IPS-15b (cell line): ENCODE results near the gene RRH.
"Not testable (repeated sequence)": the region's sequence is repeated elsewhere in the genome, so short reads cannot be mapped to it uniquely, and the experiment has no call there.

Source experiments
- H3K27me3 ChIP-seq: one replicate; pipeline ENCODE4 v1.6.1; 2013; ENCODE audit warnings: low read length; ENCODE audit not compliant: control insufficient read depth, insufficient read depth
- H3K36me3 ChIP-seq: one replicate; pipeline ENCODE4 v1.6.1; 2013; ENCODE audit warnings: low read length; ENCODE audit not compliant: control insufficient read depth, insufficient read depth
- H3K4me1 ChIP-seq: one replicate; pipeline ENCODE4 v1.6.1; 2013; ENCODE audit warnings: mild to moderate bottlenecking, low read length; ENCODE audit not compliant: control insufficient read depth, insufficient read depth
- H3K4me3 ChIP-seq: one replicate; pipeline ENCODE4 v1.5.1; 2013; ENCODE audit warnings: low read depth, low read length
- H3K9ac ChIP-seq: one replicate; pipeline ENCODE4 v1.6.1; 2013; ENCODE audit warnings: low read depth, mild to moderate bottlenecking, low read length
- H3K9me3 ChIP-seq: one replicate; pipeline ENCODE4 v1.6.1; 2013; ENCODE audit warnings: mild to moderate bottlenecking, low read length; ENCODE audit not compliant: control insufficient read depth, insufficient read depth

Gene RRH

GRCh38 chr4:109847896-109848442, 20.2 kb downstream of the RRH start, which contains the start of gene LRIT3:
Gene LRIT3 (plus strand): TSS chr4:109848107. CDS start chr4:109848202, 95 bp downstream.
- Histone ChIP-seq H3K4me1 (no peaks in the 10 kb centered on the region), H3K4me3 (no peak within 1 kb of the TSS), H3K9ac (no peak within 1 kb of the TSS), H3K9me3 (no peaks in the 10 kb centered on the region), H3K36me3 (no peaks in the 10 kb centered on the region), H3K27me3 (no peaks in the 10 kb centered on the region)

- Histone ChIP-seq H3K9me3 (no peaks in the 10 kb centered on the region), H3K4me1 (no peaks in the 10 kb centered on the region), H3K27me3 (no peaks in the 10 kb centered on the region), H3K9ac (no peak overlapping the region), H3K4me3 (no peak overlapping the region), H3K36me3 (no peaks in the 10 kb centered on the region)
Observed at GRCh38 chr4:109848501-109848900, 20.7 kb downstream of the RRH start.

DNA sequence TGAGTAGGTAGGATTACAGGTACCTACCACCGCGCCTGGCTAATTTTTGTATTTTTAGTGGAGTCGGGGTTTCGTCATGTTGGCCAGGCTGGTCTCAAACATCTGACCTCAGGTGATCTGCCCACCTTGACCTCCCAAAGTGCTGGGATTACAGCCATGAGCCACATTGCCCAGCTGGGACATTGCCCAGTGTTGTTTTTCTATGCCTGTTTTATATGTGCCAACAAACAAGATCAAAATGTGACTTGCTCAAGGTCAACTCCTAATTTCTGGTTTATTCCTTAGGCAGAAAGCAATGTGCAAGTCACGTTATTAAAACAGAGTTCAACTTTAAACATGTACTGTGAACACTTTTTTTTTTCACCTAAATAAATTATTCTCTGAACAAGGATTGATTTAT, 22.8 kb downstream of the RRH start:
- Histone ChIP-seq H3K4me3 (no peak overlapping the region), H3K27me3 (no peaks in the 10 kb centered on the region), H3K4me1 (no peaks in the 10 kb centered on the region), H3K9me3 (no peaks in the 10 kb centered on the region), H3K36me3 (no peaks in the 10 kb centered on the region), H3K9ac (no peak overlapping the region)

GRCh38 chr4:109859426-109860300, 31.9 kb downstream of the RRH start:
- H3K4me3 ChIP-seq, H3K27me3 ChIP-seq, H3K9me3 ChIP-seq, H3K4me1 ChIP-seq, H3K9ac ChIP-seq, H3K36me3 ChIP-seq: not testable (repeated sequence)

DNA sequence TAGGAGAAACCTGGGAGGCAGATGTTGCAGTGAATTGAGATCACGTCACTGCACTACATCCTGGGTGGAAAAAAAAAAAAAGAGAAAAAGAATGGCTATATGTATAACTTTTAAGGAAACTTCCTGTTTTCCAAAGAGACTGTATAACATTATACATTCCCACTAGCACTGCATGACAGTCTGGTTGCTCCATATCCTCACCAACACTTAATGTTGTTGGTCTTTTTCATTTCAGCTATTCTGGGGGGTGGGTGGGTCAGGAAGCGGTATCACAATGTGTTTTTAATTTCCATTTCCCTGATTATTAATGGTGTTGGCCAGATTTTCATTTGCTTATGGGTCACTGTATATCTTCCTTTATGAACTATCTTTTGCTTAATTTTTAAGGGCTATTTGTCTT, 33.5 kb downstream of the RRH start:
- no peaks in the 10 kb centered on the region for H3K36me3 ChIP-seq
- H3K9ac ChIP-seq = no peak overlapping the region
- H3K27me3 ChIP-seq = no peaks in the 10 kb centered on the region
- no peaks in the 10 kb centered on the region for H3K9me3 ChIP-seq
- H3K4me1 ChIP-seq = no peaks in the 10 kb centered on the region
- H3K4me3 ChIP-seq = no peak overlapping the region

DNA sequence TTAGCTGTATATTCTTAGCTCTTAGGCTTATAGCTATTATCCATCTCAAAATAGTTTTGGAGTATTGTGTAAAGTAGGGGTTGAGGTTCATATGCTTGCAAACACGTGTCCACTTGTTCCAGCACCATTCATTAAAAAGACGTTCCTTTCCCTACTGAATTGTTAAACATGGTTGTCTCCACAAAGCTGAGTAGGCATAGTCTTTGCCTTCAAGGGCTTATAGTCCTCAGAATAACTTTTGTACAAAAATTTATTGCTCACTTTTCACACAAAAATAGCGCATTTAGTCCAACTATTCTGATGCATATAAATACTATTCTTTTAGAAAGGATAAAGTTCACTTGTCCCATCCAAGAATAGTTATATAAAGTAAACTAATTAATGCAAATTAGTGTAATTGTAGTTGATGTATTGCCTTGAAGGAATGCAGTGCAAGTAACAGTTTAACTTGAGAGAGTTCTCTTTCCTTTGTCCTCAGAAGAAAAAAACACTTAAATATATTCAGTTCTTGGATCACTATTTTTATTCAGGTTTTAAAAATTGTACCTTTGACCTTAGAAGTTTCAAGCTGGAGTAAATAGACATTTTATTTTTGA, 34.2 kb downstream of the RRH start:
- no peaks in the 10 kb centered on the region for H3K4me1 ChIP-seq
- H3K9ac ChIP-seq = no peak overlapping the region
- H3K36me3 ChIP-seq = no peaks in the 10 kb centered on the region

GRCh38 chr4:109864134-109864533, 36.4 kb downstream of the RRH start:
- no peak overlapping the region for H3K9ac ChIP-seq
- H3K36me3 ChIP-seq = no peaks in the 10 kb centered on the region
- H3K4me3 ChIP-seq = no peak overlapping the region

More for the DNA sequence above, 34.2 kb downstream of the RRH start:
- no peak overlapping the region for H3K4me3 ChIP-seq
- H3K9me3 ChIP-seq = no peaks in the 10 kb centered on the region
- no peaks in the 10 kb centered on the region for H3K27me3 ChIP-seq

DNA sequence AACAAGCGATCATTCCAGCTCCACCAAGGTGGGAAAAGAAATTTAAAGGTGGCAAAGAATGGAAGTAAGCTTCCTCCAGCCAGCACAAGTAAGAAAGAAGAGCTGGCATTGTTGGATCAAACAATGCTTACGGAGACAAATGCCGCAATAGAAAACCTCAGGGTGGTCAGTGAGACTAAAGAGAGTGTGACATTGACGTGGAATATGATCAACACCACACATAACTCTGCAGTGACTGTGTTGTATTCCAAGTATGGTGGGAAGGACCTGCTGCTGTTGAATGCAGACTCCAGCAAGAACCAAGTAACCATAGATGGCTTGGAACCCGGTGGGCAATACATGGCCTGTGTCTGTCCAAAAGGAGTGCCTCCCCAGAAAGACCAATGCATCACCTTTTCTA, 42.3 kb downstream of the RRH start:
- Histone ChIP-seq H3K4me3 (no peak overlapping the region), H3K4me1 (no peaks in the 10 kb centered on the region), H3K36me3 (no peaks in the 10 kb centered on the region), H3K9me3 (no peaks in the 10 kb centered on the region), H3K27me3 (no peaks in the 10 kb centered on the region), H3K9ac (no peak overlapping the region)

More at GRCh38 chr4:109864134-109864533, 36.4 kb downstream of the RRH start:
- H3K9me3 ChIP-seq = no peaks in the 10 kb centered on the region
- no peaks in the 10 kb centered on the region for H3K27me3 ChIP-seq
- H3K4me1 ChIP-seq = no peaks in the 10 kb centered on the region

- Histone ChIP-seq H3K9me3 (no peaks in the 10 kb centered on the region), H3K4me3 (no peak overlapping the region), H3K36me3 (no peaks in the 10 kb centered on the region), H3K27me3 (no peaks in the 10 kb centered on the region), H3K9ac (no peak overlapping the region), H3K4me1 (no peaks in the 10 kb centered on the region)
Observed at GRCh38 chr4:109872065-109872464, 44.3 kb downstream of the RRH start.

DNA sequence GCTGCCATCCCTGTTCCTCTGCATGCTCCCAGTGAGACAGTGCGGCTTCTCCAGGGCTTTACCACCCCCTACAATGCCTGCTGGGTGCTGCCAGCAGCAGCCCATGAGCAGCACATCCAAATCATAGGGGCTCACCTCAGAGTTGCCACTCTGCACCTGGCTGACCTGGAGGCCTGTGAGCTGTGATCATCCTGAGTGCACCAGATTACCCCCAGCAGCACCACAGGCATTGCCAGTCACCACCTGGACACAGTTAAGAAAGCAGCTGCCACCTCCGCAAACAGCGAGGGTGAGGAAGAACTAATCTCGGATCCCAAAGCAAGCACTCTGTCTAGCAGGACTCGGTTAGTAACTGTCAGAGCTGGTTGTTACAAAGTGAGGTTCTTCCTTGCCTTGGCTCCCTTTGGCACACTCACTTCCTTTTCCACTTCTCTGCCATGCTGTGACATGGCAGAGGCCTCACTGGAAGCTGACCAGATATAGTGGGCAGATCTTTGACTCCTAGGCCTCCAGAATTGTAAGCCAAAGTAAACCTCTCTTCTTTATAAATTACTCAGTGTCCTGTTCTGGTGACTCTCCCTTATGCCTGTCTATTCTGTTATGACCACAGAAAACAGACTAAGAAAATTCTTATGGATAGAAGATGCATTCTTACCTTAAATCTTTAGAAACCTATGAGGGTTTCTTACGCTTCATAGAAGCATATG, 45.3 kb downstream of the RRH start:
- Histone ChIP-seq H3K4me1 (no peaks in the 10 kb centered on the region), H3K9ac (no peak overlapping the region), H3K36me3 (no peaks in the 10 kb centered on the region), H3K27me3 (no peaks in the 10 kb centered on the region), H3K4me3 (no peak overlapping the region), H3K9me3 (no peaks in the 10 kb centered on the region)

DNA sequence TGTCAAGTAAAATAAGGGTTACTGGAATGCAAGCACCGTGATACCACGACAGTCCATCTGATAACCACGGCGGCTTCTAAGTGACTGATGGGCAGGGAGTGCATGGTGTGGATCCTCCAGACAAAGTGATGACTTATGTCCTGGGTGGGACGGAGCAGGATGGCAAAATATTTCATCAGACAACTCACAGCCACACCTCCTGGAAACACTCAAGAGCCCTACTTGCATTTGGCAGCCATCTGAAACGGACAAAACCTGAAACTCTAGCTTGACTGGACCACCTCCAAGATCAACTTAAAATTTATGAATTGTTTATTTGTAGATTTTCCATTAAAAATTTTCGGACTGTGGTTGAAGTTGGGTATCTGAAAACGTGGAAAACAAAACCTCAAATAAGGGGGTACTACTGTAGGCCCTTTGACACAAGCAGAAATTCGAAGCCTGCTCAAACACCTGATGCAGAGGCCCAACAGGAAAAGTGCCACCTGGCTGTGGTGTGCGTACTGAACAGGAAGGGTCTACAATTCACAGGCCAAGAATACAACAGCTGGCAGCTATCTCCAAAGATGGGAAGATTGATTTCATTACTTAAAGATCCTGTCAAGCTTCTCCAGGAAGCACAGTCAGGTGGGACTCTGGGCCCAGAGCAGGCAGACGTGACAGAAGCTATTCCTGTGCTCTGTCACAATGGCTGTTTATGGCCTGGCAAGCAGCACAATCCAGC, 46.2 kb downstream of the RRH start:
- no peaks in the 10 kb centered on the region for H3K9me3 ChIP-seq
- no peaks in the 10 kb centered on the region for H3K36me3 ChIP-seq
- H3K9ac ChIP-seq = no peak overlapping the region
- H3K27me3 ChIP-seq = no peaks in the 10 kb centered on the region
- H3K4me3 ChIP-seq = no peak overlapping the region
- no peaks in the 10 kb centered on the region for H3K4me1 ChIP-seq
